GM12878 (cell line): Measurements from ENCODE around the gene SMG6. TPM values are rescaled to one million over a fixed set of nuclear protein-coding genes. Genes with fewer than 3 reads are reported as not detected.

ENCODE experiments used
- ATAC-seq: fragments of 200-7000 bp; cut with Tn5 transposase; 3 replicates; pipeline ENCODE4 v1.9.1; 2020; ENCODE audit warnings: mild to moderate bottlenecking, moderate library complexity
- BruUV-seq: library from RNA; stranded (reverse); fragments of 400-500 nt; replicated peaks from 2 replicates; lab custom pipeline; 2021; lab: Mats Ljungman, UMichigan
- CTCF ChIA-PET: fragments of 300-600 bp; sonication (Branson Sonifier 250); formaldehyde crosslinking; extraction: SDS; loops from one replicate; lab custom pipeline; 2021; ENCODE audit warnings: inconsistent platforms; lab: Yijun Ruan, JAX
- POLR2A ChIA-PET: fragments of 350-600 bp; formaldehyde crosslinking; extraction: SDS; loops from one replicate; lab custom pipeline; 2021; ENCODE audit warnings: inconsistent platforms; lab: Charles Lee
- RAD21 ChIA-PET: fragments of 300-600 bp; sonication (Branson Sonifier 250); formaldehyde crosslinking; loops from one replicate; lab custom pipeline; 2023; ENCODE audit warnings: antibody characterized with exemption; ENCODE audit not compliant: unreplicated experiment; lab: Charles Lee
- SMC1A ChIA-PET: fragments of 300-600 bp; sonication (Branson Sonifier 250); formaldehyde crosslinking; loops from one replicate; lab custom pipeline; 2023; ENCODE audit not compliant: unreplicated experiment, uncharacterized antibody; lab: Charles Lee
- DNase-seq: peaks from one replicate; pipeline ENCODE4 v3.0.0-alpha.2; 2011; ENCODE audit warnings: low read depth, low spot score
- FAIRE-seq: peaks from 3 replicates; lab custom pipeline; 2011; peaks lifted over from hg19 to GRCh38; lab: Jason Lieb, UNC
- H2AFZ ChIP-seq: 2 replicates; pipeline ENCODE4 v1.6.0; 2011; ENCODE audit warnings: low read depth, low read length, control low read depth; ENCODE audit not compliant: control insufficient read depth
- H3K27ac ChIP-seq: 2 replicates; pipeline ENCODE4 v1.5.1; 2011; ENCODE audit warnings: control low read depth; ENCODE audit not compliant: control insufficient read depth, insufficient read depth
- H3K27me3 ChIP-seq, 2 experiments: replicated peaks in 1 of 2; 2 replicates each; pipeline versions ENCODE4 v1.6.0 to v1.6.1; 2011; ENCODE audit warnings: low read length in 1 of 2; ENCODE audit not compliant: control insufficient read depth in 2 of 2, insufficient read depth in 2 of 2
- H3K36me3 ChIP-seq, 2 experiments: 2 replicates each; pipeline ENCODE4 v1.5.1; 2011; ENCODE audit warnings: low read length in 1 of 2; ENCODE audit not compliant: control insufficient read depth in 2 of 2, insufficient read depth in 2 of 2
- H3K4me1 ChIP-seq: 2 replicates; pipeline ENCODE4 v1.6.1; 2011; ENCODE audit warnings: mild to moderate bottlenecking, low read length, moderate library complexity, mixed read lengths; ENCODE audit not compliant: control insufficient read depth, insufficient read depth
- H3K4me2 ChIP-seq: 2 replicates; pipeline ENCODE4 v1.6.0; 2011; ENCODE audit warnings: control low read depth; ENCODE audit not compliant: control insufficient read depth, insufficient read depth
- H3K4me3 ChIP-seq: fragments of 200-600 bp; sonication (generic); 2 replicates; pipeline ENCODE4 v1.5.1; 2016
- H3K79me2 ChIP-seq: 2 replicates; pipeline ENCODE4 v1.6.0; 2011; ENCODE audit warnings: low read length; ENCODE audit not compliant: control insufficient read depth, insufficient read depth
- H3K9ac ChIP-seq: 2 replicates; pipeline ENCODE4 v1.8.0; 2011; ENCODE audit warnings: low read length, control low read depth, mixed read lengths; ENCODE audit not compliant: control insufficient read depth, insufficient read depth
- H3K9me3 ChIP-seq: replicated peaks from 3 replicates; pipeline ENCODE4 v1.5.1; 2011; ENCODE audit warnings: mild to moderate bottlenecking, low read length; ENCODE audit not compliant: control insufficient read depth, insufficient read depth
- H4K20me1 ChIP-seq: 2 replicates; pipeline ENCODE4 v1.6.0; 2011; ENCODE audit not compliant: control insufficient read depth, insufficient read depth
- ASH2L ChIP-seq: fragments of 300-600, 200-600 bp; sonication (generic); IDR thresholded peaks from 2 replicates; pipeline ENCODE4 v1.6.1; 2017; ENCODE audit warnings: low read depth, mild to moderate bottlenecking, borderline replicate concordance
- CHD2 ChIP-seq: IDR thresholded peaks from 2 replicates; pipeline ENCODE4 v1.6.1; 2011; ENCODE audit warnings: low read depth, low read length, improper control_type of control experiment, borderline replicate concordance
- IKZF2 ChIP-seq, 2 experiments: fragments of 450-650 bp; IDR thresholded peaks; 2 replicates each; pipeline ENCODE4 v1.6.1; 2017; ENCODE audit warnings: mild to moderate bottlenecking in 2 of 2, moderate library complexity in 2 of 2
- MYC ChIP-seq: IDR thresholded peaks from 2 replicates; pipeline ENCODE4 v1.6.1; 2011; ENCODE audit warnings: mild to moderate bottlenecking, low read length, moderate library complexity, inconsistent platforms; ENCODE audit not compliant: insufficient read depth, insufficient replicate concordance, insufficient read length, severe bottlenecking
- POU2F2 ChIP-seq: IDR thresholded peaks from 3 replicates; pipeline ENCODE4 v1.6.1; 2011; ENCODE audit warnings: low read depth, mild to moderate bottlenecking, low read length, borderline replicate concordance
- RAD21 ChIP-seq: IDR thresholded peaks from 2 replicates; pipeline ENCODE4 v1.6.1; 2011; ENCODE audit warnings: mild to moderate bottlenecking, low read depth, low read length, moderate library complexity; ENCODE audit not compliant: insufficient read depth
- RBBP5 ChIP-seq: fragments of 200-600 bp; sonication (generic); conservative IDR thresholded peaks from 2 replicates; pipeline ENCODE4 v1.6.1; 2016
- SMARCA5 ChIP-seq: fragments of 450-650 bp; IDR thresholded peaks from 2 replicates; pipeline ENCODE4 v1.6.1; 2017; ENCODE audit warnings: mild to moderate bottlenecking
- SRF ChIP-seq, 2 experiments: IDR thresholded peaks; 2 replicates each; pipeline ENCODE4 v1.6.1; 2011; ENCODE audit warnings: low read depth in 2 of 2, low read length in 2 of 2, mild to moderate bottlenecking in 1 of 2, moderate library complexity in 1 of 2
- ZNF622 ChIP-seq: fragments of 450-650 bp; IDR thresholded peaks from 2 replicates; pipeline ENCODE4 v1.6.1; 2017; ENCODE audit warnings: mild to moderate bottlenecking, inconsistent platforms
- WGBS: methylation state at CpG from one replicate; pipeline ENCODE4 v1.1.6; 2016; ENCODE audit warnings: low lambda C conversion rate; ENCODE audit not compliant: insufficient replicate concordance, insufficient coverage; ENCODE audit errors: missing lambda C conversion rate; 5-methylcytosine and 5-hydroxymethylcytosine counted together
- in situ Hi-C: fragments of 300-500 bp; cut with MboI; formaldehyde crosslinking; loops from 9 replicates; pipeline ENCODE4 v1.14.3; 2018; ENCODE audit warnings: mixed read lengths
- intact Hi-C: fragments of 100-400 bp; cut with micrococcal nuclease; formaldehyde crosslinking; loops from one replicate; pipeline ENCODE4 v1.14.2; 2022; ENCODE audit not compliant: unreplicated experiment
- polyA plus RNA-seq, 11 experiments: library from polyadenylated mRNA; depleted of rRNA in 4 of 11; unstranded in 6 of 11; stranded (reverse) in 5 of 11; fragments of >200 nt; fragmentation: Nextera tagmentation in 4 of 11; fragmentation: Illumina TruSeq in 1 of 11; extraction: Ambion mirVana in 4 of 11; extraction: Trizol in 1 of 11; gene quantifications; 1 replicate in 1 of 11; 2 replicates in 10 of 11; pipeline versions ENCODE4 v1.2.1 to v1.2.3, GENCODE V29; 2011 to 2016; ENCODE audit warnings: inconsistent platforms in 2 of 11, missing spikeins in 2 of 11, low read depth in 1 of 11
- total RNA-seq, 4 experiments: library from RNA; depleted of rRNA in 3 of 4; stranded (reverse); fragments of >200 nt in 3 of 4; fragmentation: Illumina TruSeq in 1 of 4; extraction: Trizol in 1 of 4; gene quantifications; 2 replicates each; pipeline versions ENCODE4 v1.2.1 to v1.2.3, GENCODE V29; 2013 to 2021

SMG6 gene
- total and polyA plus RNA-seq, 10 of the 15 experiments (the other 5 are each of a cell fraction or from before 2014, with no cell fraction given) = 0.58 to 28.7 (median 15.7) TPM

GRCh38 chr17:2274414-2274813, 29.2 kb downstream of the SMG6 start (continued):
- no peak for TF ChIP-seq RBBP5
- TF ChIP-seq CHD2 = no peak
- no peak for TF ChIP-seq ASH2L
- no peak for TF ChIP-seq SMARCA5
- no peak for TF ChIP-seq RAD21
- TF ChIP-seq ZNF622 = no peak
- TF ChIP-seq POU2F2 = no peak

- H3K4me2 ChIP-seq = no peak overlapping the region
- FAIRE-seq (no peak), ATAC-seq (no peak), DNase-seq (no peak)
- H4K20me1 ChIP-seq = no peaks in the 10 kb centered on the region
- H3K9ac ChIP-seq = no peak overlapping the region
- no peak overlapping the region for H2AFZ ChIP-seq
- H3K27ac ChIP-seq = no peak overlapping the region
- ChIA-PET SMC1A (interaction anchor here (1.0 to 6.2 kb wide), 4 partner anchors 9 to 27 kb away, joined by 3 to 37 read pairs (median 9); no protein-coding TSS in a partner anchor), POLR2A (interaction anchor here (0.9 kb wide), 1 partner anchor 27 kb away, joined by 3 read pairs; no protein-coding TSS in a partner anchor), CTCF (no interaction called here), RAD21 (interaction anchor here (1.0 kb wide), 1 partner anchor 27 kb away, joined by 4 read pairs; no protein-coding TSS in a partner anchor)
- no peaks in the 10 kb centered on the region for H3K27me3 ChIP-seq
- peaks cover 0 to 11% of the 10 kb centered on the region in 2 experiments; a peak in 3 of 4 replicates for H3K36me3 ChIP-seq
- 70% methylated on average over 3 of the region's 3 CpGs for WGBS
- no peaks in the 10 kb centered on the region; the same call in 1 of the 2 replicates for H3K79me2 ChIP-seq
- no peak for TF ChIP-seq SRF (IDR thresholded peaks at IDR 0.05; ENCODE audit: low read depth in 2 of 2, low read length in 2 of 2)
- TF ChIP-seq IKZF2 (IDR thresholded peaks at IDR 0.05) = no peak
- no peak for TF ChIP-seq MYC
- peaks cover 11% of the 10 kb centered on the region for H3K4me1 ChIP-seq
- in situ Hi-C loops = no loop called here
- intact Hi-C loops = no loop called here
- no peaks in the 10 kb centered on the region for H3K9me3 ChIP-seq
- H3K4me3 ChIP-seq = no peak overlapping the region
- no TSS peak for BruUV-seq
Measured at GRCh38 chr17:2271985-2272702, 31.4 kb downstream of the SMG6 start.
